Nephron progenitor cell (in vitro differentiated cells): Measurements from ENCODE around the gene GCN1.

ENCODE experiments used
- DNase-seq: peaks from one replicate; pipeline ENCODE4 v3.0.0; 2021
- H3K27ac Mint-ChIP-seq: 2 replicates; pipeline ENCODE4 v1.8.0; 2021; ENCODE audit warnings: mild to moderate bottlenecking, moderate library complexity, mixed read lengths
- H3K27me3 Mint-ChIP-seq: 2 replicates; pipeline ENCODE4 v1.8.0; 2021; ENCODE audit warnings: mild to moderate bottlenecking, low read depth, mixed read lengths; ENCODE audit not compliant: poor library complexity
- H3K36me3 Mint-ChIP-seq: 2 replicates; pipeline ENCODE4 v1.8.0; 2021; ENCODE audit warnings: low read depth, mixed read lengths
- H3K4me1 Mint-ChIP-seq: 2 replicates; pipeline ENCODE4 v1.8.0; 2021; ENCODE audit warnings: mixed read lengths
- H3K4me3 Mint-ChIP-seq: 2 replicates; pipeline ENCODE4 v1.8.0; 2021; ENCODE audit warnings: mild to moderate bottlenecking, moderate library complexity, mixed read lengths
- H3K9me3 Mint-ChIP-seq: 2 replicates; pipeline ENCODE4 v1.8.0; 2021; ENCODE audit warnings: mild to moderate bottlenecking, moderate library complexity, mixed read lengths
- TF ChIP-seq, protein P1 (sequence below): fragments of 200-600 bp; sonication (generic); IDR thresholded peaks from 2 replicates; pipeline ENCODE4 v1.5.0; 2021; ENCODE audit warnings: antibody characterized with exemption

Gene GCN1

DNA sequence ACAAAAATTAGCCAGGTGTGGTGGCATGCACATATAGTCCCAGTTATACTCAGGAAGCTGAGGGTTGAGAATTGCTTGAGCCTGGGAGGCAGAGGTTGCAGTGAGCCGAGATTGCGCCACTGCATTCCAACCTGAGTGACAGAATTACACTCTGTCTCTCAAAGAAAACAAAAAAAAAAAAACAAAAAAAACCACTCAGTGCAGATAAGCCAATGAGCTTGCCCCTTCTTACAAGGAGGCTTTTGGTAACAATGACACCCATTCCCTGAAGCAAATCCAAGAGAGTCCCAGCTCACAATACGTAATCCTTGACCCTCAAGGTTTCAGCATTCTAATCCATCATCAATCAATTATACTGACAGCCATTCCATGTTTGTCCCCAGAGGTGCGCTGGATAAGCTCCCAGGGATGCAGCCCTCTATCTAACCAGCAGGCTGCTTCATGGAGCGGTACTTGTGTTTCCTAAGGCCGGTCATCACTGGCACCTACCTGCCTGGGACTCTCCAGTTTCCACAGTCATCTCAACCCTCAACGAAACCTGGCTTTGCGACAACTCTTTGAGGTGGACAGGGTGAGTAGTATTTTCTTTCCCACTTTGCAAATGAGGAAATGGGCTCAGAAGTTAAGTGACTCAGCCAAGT is 12.4 kb downstream of the GCN1 start:
- Mint-ChIP-seq H3K36me3 (peaks cover 72% of the 10 kb centered on the region), H3K27me3 (no peaks in the 10 kb centered on the region), H3K4me3 (no peak overlapping the region), H3K4me1 (peaks cover 5% of the 10 kb centered on the region), H3K27ac (peak overlapping the region; percentile 88), H3K9me3 (no peaks in the 10 kb centered on the region)
- TF ChIP-seq, protein P1, sequence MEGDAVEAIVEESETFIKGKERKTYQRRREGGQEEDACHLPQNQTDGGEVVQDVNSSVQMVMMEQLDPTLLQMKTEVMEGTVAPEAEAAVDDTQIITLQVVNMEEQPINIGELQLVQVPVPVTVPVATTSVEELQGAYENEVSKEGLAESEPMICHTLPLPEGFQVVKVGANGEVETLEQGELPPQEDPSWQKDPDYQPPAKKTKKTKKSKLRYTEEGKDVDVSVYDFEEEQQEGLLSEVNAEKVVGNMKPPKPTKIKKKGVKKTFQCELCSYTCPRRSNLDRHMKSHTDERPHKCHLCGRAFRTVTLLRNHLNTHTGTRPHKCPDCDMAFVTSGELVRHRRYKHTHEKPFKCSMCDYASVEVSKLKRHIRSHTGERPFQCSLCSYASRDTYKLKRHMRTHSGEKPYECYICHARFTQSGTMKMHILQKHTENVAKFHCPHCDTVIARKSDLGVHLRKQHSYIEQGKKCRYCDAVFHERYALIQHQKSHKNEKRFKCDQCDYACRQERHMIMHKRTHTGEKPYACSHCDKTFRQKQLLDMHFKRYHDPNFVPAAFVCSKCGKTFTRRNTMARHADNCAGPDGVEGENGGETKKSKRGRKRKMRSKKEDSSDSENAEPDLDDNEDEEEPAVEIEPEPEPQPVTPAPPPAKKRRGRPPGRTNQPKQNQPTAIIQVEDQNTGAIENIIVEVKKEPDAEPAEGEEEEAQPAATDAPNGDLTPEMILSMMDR, result no peak
- DNase-seq, result no peak

DNA sequence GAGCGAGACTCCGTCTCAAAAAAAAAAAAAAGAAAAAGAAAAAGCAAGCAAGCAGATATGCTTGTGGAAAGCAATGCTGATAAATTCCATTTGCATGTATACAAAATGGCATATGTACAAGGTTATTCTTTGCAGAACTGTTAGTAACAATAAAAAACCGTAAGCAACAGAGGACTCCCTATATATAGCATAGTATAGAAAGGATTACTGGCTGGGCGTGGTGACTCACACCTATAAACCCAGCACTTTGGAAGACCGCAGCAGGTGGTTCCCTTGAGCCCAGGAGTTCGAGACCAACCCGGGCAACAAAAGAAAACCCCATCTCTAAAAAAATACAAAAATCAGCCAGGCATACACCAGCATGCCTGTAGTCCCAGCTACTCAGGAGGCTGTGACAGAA is 13.5 kb downstream of the GCN1 start:
- Mint-ChIP-seq H3K9me3 (no peaks in the 10 kb centered on the region), H3K4me3 (no peak overlapping the region), H3K36me3 (peaks cover 70% of the 10 kb centered on the region), H3K27me3 (no peaks in the 10 kb centered on the region), H3K27ac (no peak overlapping the region), H3K4me1 (peaks cover 5% of the 10 kb centered on the region)
- TF ChIP-seq, protein P1, result no peak
- DNase-seq, result no peak

DNA sequence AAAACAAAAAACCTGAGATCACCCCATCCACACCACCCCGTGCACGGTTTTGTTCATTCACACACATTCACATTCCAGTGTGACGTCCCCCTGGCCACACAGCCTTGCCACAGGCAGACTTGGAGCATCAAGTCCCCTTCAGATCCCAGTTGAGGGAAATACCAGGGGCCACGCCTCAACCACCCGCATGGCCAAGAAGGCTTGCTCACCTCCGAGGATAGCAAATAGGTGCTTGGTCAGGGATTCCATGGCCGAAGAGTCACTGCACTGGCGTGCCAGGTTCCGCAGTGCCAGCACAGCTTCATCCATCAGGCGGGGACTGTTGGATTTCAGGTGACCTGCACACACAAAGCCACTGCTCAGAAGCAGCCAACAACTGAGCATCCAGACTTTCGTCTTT is 19.0 kb downstream of the GCN1 start:
- H3K36me3 Mint-ChIP-seq, result peaks cover 69% of the 10 kb centered on the region

DNA sequence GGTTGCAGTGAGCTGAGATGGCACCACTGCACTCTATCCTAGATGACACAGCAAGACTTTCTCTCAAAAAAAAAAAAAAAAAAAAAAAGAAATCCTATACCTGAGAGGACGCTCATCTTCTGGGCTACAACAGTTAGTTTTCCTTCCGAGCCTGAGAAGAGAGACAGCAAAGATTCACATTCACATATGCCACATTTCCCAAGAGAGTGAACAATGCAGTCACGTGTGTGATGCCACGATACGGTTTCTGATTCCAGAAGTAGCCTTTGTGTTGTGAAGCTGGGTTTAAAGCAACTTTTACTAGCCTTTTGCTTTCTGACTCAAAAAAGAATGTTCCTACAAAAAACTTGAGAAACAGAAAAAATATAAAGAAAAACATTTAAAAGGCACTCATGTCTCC is 19.5 kb downstream of the GCN1 start:
- H3K36me3 Mint-ChIP-seq, result peaks cover 73% of the 10 kb centered on the region
- H3K27ac Mint-ChIP-seq, result no peak overlapping the region
- DNase-seq, result no peak
- no peaks in the 10 kb centered on the region for H3K4me1 Mint-ChIP-seq
- H3K27me3 Mint-ChIP-seq, result no peaks in the 10 kb centered on the region
- H3K4me3 Mint-ChIP-seq, result no peak overlapping the region
- TF ChIP-seq, protein P1, result no peak
- no peaks in the 10 kb centered on the region for H3K9me3 Mint-ChIP-seq

More for the DNA sequence above, 19.0 kb downstream of the GCN1 start:
- DNase-seq, result no peak
- peak overlapping the region; percentile 29 for H3K27ac Mint-ChIP-seq
- no peaks in the 10 kb centered on the region for H3K9me3 Mint-ChIP-seq
- H3K27me3 Mint-ChIP-seq, result no peaks in the 10 kb centered on the region
- no peak overlapping the region for H3K4me3 Mint-ChIP-seq
- TF ChIP-seq, protein P1, result no peak
- H3K4me1 Mint-ChIP-seq, result no peaks in the 10 kb centered on the region

DNA sequence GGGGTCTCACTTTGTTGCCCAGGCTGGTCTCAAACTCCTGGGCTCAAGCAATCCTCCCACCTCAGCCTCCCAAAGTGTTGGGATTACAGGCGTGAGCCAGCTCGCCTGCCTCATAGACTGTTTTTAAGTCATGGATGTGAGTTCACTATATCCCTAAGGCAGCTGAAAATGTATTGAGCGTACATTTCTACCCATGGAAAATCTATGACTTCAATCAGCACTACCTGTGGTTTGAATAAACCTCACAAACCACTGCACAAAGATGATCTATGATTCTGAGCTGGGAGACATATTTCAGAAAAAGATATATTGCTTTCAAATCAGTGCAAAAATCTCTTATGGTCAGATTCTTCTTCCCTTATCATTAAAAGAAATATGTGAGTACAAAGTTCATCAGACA is 22.5 kb downstream of the GCN1 start:
- Mint-ChIP-seq H3K9me3 (no peaks in the 10 kb centered on the region), H3K27ac (no peak overlapping the region), H3K27me3 (no peaks in the 10 kb centered on the region), H3K4me1 (no peaks in the 10 kb centered on the region), H3K36me3 (peaks cover 66% of the 10 kb centered on the region), H3K4me3 (no peak overlapping the region)
- TF ChIP-seq, protein P1, result no peak
- no peak for DNase-seq

DNA sequence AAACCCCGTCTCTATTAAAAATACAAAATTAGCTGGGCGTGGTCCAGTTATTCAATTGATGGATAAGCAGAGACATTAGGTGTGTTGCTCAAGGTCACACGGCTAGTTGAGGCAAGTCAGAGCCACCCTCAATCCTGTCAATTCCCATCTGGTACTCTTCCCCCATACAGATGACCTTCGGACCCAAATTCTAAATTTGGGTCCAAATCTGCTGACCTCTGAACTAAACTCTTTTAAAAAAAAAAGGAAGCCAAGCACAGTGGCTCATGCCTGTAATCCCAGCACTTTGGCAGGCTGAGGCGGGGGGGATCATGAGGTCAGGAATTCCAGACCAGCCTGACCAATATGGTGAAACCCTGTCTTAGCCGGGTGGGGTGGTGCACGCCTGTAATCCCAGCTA is 23.9 kb downstream of the GCN1 start:
- Mint-ChIP-seq H3K36me3 (peaks cover 60% of the 10 kb centered on the region), H3K27ac (no peak overlapping the region), H3K9me3 (no peaks in the 10 kb centered on the region), H3K27me3 (no peaks in the 10 kb centered on the region), H3K4me3 (no peak overlapping the region), H3K4me1 (no peaks in the 10 kb centered on the region)
- TF ChIP-seq, protein P1, result no peak
- no peak for DNase-seq
